Right cardiac atrium (tissue), 5 donors: ENCODE measurements around the gene LRRK1. TPM values are rescaled to one million over a fixed set of nuclear protein-coding genes. Genes with fewer than 3 reads are reported as not detected.

Experiments
- ATAC-seq, 2 donors: fragments of 200-7000 bp; cut with Tn5 transposase; one replicate each; pipeline versions ENCODE4 v1.8.0 to v1.9.1; 2020; ENCODE audit warnings: moderate library complexity in 2 of 2, mild to moderate bottlenecking in 1 of 2
- DNase-seq, 3 donors: peaks; one replicate each; pipeline ENCODE4 v3.0.0-alpha.2; 2020
- H3K27ac ChIP-seq: one replicate; pipeline ENCODE4 v1.5.1; 2013; ENCODE audit warnings: mild to moderate bottlenecking, low read length, control low read depth, moderate library complexity
- H3K27me3 ChIP-seq: one replicate; pipeline ENCODE4 v1.6.1; 2013; ENCODE audit not compliant: control insufficient read depth, insufficient read depth
- H3K4me1 ChIP-seq: one replicate; pipeline ENCODE4 v1.6.1; 2013; ENCODE audit warnings: low read length; ENCODE audit not compliant: control insufficient read depth, insufficient read depth
- H3K4me3 ChIP-seq: one replicate; pipeline ENCODE4 v1.5.1; 2013; ENCODE audit warnings: low read length, control low read depth
- H3K9me3 ChIP-seq: one replicate; pipeline ENCODE4 v1.6.1; 2013; ENCODE audit warnings: low read length; ENCODE audit not compliant: control insufficient read depth
- WGBS: extraction: QIAGEN DNeasy Blood & Tissue Kit; methylation state at CpG from one replicate; pipeline ENCODE4 v1.1.7; 2013; 5-methylcytosine and 5-hydroxymethylcytosine counted together
- intact Hi-C, 4 donors: fragments of 100-400 bp; cut with DNase I; formaldehyde crosslinking; loops; one replicate each; pipeline versions ENCODE4 v1.11.0 to v1.14.0; 2022 to 2023
- long read RNA-seq, 4 donors: library from polyadenylated mRNA; unstranded; transcript quantifications; one replicate each; pipeline ENCODE4 v2.0.0, GENCODE V29; 2020 to 2021
- polyA plus RNA-seq: library from polyadenylated mRNA; stranded (reverse); fragments of 200-250 nt; gene quantifications from one replicate; pipeline ENCODE4 v1.2.3, GENCODE V29; 2013
- total RNA-seq, 4 donors: library from RNA; stranded (reverse); fragmentation: NEBNext Ultra II Directional; extraction: Animal tissue kit (Norgen Biotek cat#: 25700); gene quantifications; one replicate each; pipeline ENCODE4 v1.2.1, GENCODE V29; 2021
- donor health status: healthy with polysubstance abuse.
- donor health status: DM: no; HTN: yes; CAD: no.
- donor health status: DM: no; HTN: no; CAD: no.
- donor health status: DM: no; HTN: yes; CAD: no; lungs with severe emphysema.
- donor health status: DM: yes; HTN: yes; CAD: no.

LRRK1 gene, protein sequence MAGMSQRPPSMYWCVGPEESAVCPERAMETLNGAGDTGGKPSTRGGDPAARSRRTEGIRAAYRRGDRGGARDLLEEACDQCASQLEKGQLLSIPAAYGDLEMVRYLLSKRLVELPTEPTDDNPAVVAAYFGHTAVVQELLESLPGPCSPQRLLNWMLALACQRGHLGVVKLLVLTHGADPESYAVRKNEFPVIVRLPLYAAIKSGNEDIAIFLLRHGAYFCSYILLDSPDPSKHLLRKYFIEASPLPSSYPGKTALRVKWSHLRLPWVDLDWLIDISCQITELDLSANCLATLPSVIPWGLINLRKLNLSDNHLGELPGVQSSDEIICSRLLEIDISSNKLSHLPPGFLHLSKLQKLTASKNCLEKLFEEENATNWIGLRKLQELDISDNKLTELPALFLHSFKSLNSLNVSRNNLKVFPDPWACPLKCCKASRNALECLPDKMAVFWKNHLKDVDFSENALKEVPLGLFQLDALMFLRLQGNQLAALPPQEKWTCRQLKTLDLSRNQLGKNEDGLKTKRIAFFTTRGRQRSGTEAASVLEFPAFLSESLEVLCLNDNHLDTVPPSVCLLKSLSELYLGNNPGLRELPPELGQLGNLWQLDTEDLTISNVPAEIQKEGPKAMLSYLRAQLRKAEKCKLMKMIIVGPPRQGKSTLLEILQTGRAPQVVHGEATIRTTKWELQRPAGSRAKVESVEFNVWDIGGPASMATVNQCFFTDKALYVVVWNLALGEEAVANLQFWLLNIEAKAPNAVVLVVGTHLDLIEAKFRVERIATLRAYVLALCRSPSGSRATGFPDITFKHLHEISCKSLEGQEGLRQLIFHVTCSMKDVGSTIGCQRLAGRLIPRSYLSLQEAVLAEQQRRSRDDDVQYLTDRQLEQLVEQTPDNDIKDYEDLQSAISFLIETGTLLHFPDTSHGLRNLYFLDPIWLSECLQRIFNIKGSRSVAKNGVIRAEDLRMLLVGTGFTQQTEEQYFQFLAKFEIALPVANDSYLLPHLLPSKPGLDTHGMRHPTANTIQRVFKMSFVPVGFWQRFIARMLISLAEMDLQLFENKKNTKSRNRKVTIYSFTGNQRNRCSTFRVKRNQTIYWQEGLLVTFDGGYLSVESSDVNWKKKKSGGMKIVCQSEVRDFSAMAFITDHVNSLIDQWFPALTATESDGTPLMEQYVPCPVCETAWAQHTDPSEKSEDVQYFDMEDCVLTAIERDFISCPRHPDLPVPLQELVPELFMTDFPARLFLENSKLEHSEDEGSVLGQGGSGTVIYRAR (N-terminal part only)
- total RNA-seq (1 to 10 TPM; 4.4 to 7.6 (median 6.2) TPM), polyA plus RNA-seq (2.9 TPM)
- long read RNA-seq, donor 1, partial matches to known transcripts: 4 of 8 reads
- long read RNA-seq, donor 1, other reads (novel, unspliced or antisense): 4 of 8 reads
- long read RNA-seq, donor 2, full-length matches to known transcripts: 1 of 2 reads
- long read RNA-seq, donor 2, partial matches to known transcripts: 1 of 2 reads
- long read RNA-seq, donor 2, other reads (novel, unspliced or antisense): 0 of 2 reads
- long read RNA-seq, donor 3, partial matches to known transcripts: 6 of 9 reads
- long read RNA-seq, donor 3, other reads (novel, unspliced or antisense): 3 of 9 reads
- long read RNA-seq, donor 4, full-length matches to known transcripts: 1 of 2 reads
- long read RNA-seq, donor 4, partial matches to known transcripts: 1 of 2 reads
- long read RNA-seq, donor 4, other reads (novel, unspliced or antisense): 0 of 2 reads

DNA sequence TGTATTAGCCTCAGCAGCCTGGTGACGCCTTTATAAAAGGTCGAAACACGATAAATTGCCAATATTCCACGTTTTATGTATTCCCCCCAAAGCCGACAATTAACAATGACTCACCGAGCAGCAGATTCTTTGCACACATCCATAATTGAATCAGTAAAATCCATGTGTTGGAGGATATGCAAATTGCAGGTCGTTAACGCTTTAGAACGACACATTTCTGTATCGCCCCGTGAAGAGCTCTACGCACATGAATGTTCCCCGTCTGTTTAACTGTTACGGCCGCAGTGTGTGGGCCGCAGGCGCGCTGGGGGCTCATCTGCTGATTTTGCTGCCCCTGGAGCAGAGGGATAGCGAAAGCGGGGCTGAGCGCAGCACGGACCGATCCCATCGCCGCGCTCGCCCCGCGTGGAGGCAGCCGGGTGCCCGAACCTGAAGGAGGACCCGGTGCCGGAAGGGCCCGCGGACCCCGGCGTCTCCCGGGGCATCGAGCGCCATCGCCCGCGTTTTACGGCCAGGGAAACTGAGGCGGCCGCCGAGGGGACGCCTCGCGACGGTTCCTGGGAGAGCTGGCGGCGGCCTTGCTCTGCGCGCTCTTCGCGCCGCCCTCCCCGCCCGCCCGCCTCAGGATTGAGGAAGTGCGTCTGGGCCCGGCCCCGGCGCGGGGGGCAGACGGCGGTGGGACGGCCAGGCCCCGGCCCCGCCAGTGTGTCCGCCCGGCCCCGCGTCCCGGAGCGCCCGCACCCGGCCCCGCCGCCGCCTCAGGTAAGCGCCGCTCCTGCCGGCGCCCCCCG lies at the start of gene LRRK1:
LRRK1 (plus strand) TSS at position 668 of the 791 bp plus-strand sequence. CDS start 5,276 bp downstream, outside the sequence.
- WGBS: 1% methylated on average over 82 of the region's 87 CpGs
- peak; percentile 50 to 84 (median 80) for DNase-seq
- H3K9me3 ChIP-seq: no peaks in the 10 kb centered on the region
- no peaks in the 10 kb centered on the region for H3K4me1 ChIP-seq
- H3K27ac ChIP-seq: peak within 1 kb of the TSS; percentile 1
- ATAC-seq: peak; percentile 76 to 81
- peak within 1 kb of the TSS; percentile 93 for H3K4me3 ChIP-seq
- intact Hi-C loops: loop anchor here (1.0 to 5.0 kb wide), 3 partner anchors 88 kb away; no protein-coding TSS in a partner anchor
- no peaks in the 10 kb centered on the region for H3K27me3 ChIP-seq

DNA sequence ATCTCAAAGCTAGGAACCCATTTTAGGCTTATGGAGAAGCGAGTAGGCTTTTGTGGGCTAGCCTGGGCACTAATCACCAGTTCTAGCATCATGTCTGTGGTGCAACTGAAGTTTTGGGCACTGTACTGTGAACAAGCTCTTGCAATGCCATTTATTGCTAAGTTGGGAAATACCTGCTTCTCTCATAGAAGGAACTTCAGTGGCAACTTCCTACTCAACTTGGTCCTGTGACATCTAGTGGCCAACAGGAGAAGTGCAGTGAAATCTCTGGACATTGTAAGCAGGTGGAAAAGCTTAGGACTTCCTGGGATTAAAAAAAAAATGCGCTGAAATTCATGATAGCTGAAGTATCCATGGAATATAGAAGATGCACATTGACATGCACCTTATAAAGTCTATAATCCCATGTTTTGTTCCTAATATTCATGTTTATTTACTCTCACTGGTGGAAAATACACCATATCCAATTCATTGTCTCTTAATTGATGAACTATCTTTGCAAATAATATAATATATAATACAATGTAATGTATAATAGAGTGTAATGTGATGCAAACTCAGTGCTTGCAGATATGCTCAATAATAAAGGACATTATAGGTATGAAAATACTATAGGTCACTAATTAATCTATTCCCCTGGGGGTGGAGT lies 46.0 kb upstream of the LRRK1 start:
- Histone ChIP-seq H3K27me3 (no peaks in the 10 kb centered on the region), H3K9me3 (no peaks in the 10 kb centered on the region), H3K4me3 (no peak overlapping the region), H3K4me1 (no peaks in the 10 kb centered on the region), H3K27ac (no peak overlapping the region)
- peak; percentile 61 to 71 for ATAC-seq
- WGBS: 38% methylated on average over 2 of the region's 2 CpGs
- DNase-seq: no peak
- intact Hi-C loops: loop anchor here (2.0 to 10.0 kb wide), 4 partner anchors 198 to 246 kb away; no protein-coding TSS in a partner anchor

DNA sequence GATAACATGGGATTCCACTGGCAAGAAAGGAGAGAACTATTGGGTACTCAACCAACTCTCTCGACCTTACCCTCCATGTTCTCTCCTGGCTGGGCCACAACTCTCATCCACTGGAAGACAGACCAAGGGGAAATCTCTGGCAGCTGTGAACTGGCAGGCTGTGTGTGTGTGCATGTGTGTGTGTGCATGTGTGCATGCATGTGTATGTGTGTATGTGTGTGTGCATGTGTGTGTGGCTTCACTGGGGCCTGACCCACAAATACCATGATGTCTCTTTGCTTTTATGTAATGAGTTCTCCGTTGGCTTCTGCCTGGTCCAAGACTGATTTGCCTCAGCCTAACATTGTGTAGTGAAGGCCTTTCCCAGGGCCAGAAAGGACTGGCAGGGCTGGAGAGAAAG lies 43.7 kb upstream of the LRRK1 start:
- Histone ChIP-seq H3K4me1 (no peaks in the 10 kb centered on the region), H3K4me3 (no peak overlapping the region), H3K27me3 (no peaks in the 10 kb centered on the region), H3K27ac (no peak overlapping the region), H3K9me3 (no peaks in the 10 kb centered on the region)
- intact Hi-C loops: loop anchor here in 1 of 4 donors (10.0 kb wide), 1 partner anchor 201 kb away; no protein-coding TSS in a partner anchor
- WGBS: 96% methylated on average over 2 of the region's 2 CpGs
- no peak for DNase-seq
- ATAC-seq: no peak

DNA sequence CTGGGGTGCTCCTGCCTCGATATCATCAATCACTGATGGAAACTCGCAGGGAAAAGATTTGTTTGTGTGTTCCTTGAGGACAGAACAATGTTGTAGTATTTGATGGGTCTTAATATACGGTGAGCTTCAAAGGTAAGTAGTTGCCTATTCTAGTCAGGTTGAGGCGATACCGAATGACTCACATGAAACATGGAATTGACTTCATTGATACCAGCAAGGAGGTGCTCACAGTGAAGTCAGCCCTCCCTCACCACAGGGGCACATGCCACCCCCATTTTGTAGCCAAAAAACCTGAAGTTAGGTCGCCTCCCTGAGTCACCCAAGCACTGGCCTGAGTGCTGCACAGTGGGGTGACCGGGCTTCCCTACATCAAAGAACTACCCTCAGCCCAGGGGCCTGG lies 43.2 kb upstream of the LRRK1 start:
- Histone ChIP-seq H3K27ac (no peak overlapping the region), H3K4me3 (no peak overlapping the region), H3K9me3 (no peaks in the 10 kb centered on the region), H3K4me1 (no peaks in the 10 kb centered on the region), H3K27me3 (no peaks in the 10 kb centered on the region)
- 93% methylated on average over 7 of the region's 7 CpGs for WGBS
- ATAC-seq: no peak
- DNase-seq: no peak
- intact Hi-C loops: loop anchor here in 1 of 4 donors (10.0 kb wide), 1 partner anchor 201 kb away; no protein-coding TSS in a partner anchor

DNA sequence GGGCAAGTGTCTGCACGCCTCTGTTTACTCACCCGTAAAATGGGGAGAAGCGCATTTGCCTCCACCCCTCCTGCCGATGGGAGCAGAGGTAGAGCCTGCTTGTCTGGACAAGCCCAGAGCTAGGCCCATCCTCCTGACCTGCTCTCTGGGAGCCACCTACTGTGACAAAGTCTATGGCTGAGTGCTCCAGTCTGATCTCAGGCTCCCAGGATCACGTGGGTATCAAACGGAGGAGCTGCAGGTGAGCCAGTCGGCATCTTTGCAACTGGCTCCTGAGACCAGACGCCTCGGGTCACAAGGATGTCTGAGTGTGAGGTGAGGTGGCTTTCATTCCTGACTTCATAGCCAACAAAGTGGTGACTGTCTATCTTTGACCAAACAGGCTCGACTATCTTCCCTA lies 41.6 kb upstream of the LRRK1 start:
- no peak for ATAC-seq
- intact Hi-C loops: loop anchor here in 1 of 4 donors (10.0 kb wide), 1 partner anchor 203 kb away; no protein-coding TSS in a partner anchor

DNA sequence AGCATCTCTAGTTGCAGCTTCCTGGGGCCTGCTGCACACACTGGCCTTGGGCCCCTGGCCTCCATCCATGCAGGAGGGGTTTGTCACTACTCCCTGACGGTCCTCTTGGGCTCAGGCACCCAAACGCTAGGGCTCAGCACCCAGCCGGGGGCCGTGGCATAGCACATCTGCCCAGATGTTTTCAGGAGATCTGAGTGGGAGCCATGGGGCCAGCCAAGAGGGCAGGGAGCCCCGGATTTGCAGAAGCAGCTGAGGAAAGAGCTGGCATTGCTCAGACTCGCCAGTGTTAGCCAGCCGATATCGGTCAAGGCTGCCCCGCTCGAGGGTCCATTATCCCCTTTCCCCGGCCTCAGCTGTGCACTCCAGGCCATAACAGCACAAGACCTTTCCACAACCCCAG lies 41.0 kb upstream of the LRRK1 start:
- 87% methylated on average over 11 of the region's 11 CpGs for WGBS
- H3K4me1 ChIP-seq: no peaks in the 10 kb centered on the region
- no peaks in the 10 kb centered on the region for H3K9me3 ChIP-seq
- no peak overlapping the region for H3K4me3 ChIP-seq
- ATAC-seq: no peak
- intact Hi-C loops: loop anchor here in 1 of 4 donors (10.0 kb wide), 1 partner anchor 203 kb away; no protein-coding TSS in a partner anchor
- no peak for DNase-seq
- H3K27me3 ChIP-seq: no peaks in the 10 kb centered on the region
- H3K27ac ChIP-seq: no peak overlapping the region

More for the DNA sequence above, 41.6 kb upstream of the LRRK1 start:
- no peak overlapping the region for H3K4me3 ChIP-seq
- DNase-seq: no peak
- H3K9me3 ChIP-seq: no peaks in the 10 kb centered on the region
- 87% methylated on average over 10 of the region's 10 CpGs for WGBS
- no peaks in the 10 kb centered on the region for H3K4me1 ChIP-seq
- H3K27ac ChIP-seq: no peak overlapping the region
- no peaks in the 10 kb centered on the region for H3K27me3 ChIP-seq

DNA sequence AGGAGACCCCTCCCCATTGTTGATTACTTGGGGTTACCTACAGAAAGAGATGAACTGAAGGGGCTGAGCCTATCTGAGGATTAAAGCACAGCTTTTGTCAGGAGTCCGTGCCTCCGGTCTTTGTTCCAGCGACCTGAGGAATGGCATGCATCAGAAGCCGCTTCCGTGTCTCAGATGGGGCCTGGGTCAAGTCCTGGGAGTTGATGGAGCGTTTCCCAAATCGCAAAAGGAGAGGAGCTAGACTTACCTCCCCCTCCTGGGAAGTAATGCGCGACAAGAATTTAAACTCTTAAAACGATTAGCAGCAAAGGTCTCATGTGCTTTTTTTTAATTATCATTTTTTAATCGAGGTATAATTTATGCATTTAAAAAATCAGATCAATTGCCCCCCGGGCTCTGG lies 40.5 kb upstream of the LRRK1 start:
- H3K27me3 ChIP-seq: no peaks in the 10 kb centered on the region
- H3K4me1 ChIP-seq: no peaks in the 10 kb centered on the region
- no peaks in the 10 kb centered on the region for H3K9me3 ChIP-seq
- DNase-seq: no peak
- ATAC-seq: no peak
- intact Hi-C loops: loop anchor here in 1 of 4 donors (10.0 kb wide), 1 partner anchor 204 kb away; no protein-coding TSS in a partner anchor
- 52% methylated on average over 12 of the region's 12 CpGs for WGBS
- H3K4me3 ChIP-seq: peak overlapping the region; percentile 83
- no peak overlapping the region for H3K27ac ChIP-seq

DNA sequence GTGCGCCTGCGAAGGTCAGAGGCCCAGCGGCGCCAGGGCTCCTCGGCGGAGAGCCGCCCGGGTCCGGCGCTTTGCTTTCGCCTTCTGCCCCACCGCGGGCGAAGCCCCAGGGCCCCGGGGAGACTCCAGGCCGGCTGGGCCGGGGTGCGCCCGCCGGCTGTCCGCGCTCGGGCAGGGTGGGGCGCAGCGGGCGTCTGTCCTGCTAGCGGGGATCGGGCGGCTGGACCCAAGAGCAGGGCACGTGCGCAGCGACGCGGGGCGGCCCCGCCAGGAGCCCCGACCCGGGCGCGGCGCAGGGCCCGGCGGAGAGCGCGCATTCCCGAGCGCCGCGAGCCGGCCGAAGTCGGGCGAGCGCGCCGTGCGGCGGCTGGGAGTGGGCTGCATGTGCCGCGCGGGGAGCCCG lies 40.1 kb upstream of the LRRK1 start:
- DNase-seq: peak in 2 of 3 donors; percentile 58 to 63
- no peaks in the 10 kb centered on the region for H3K4me1 ChIP-seq
- no peaks in the 10 kb centered on the region for H3K27me3 ChIP-seq
- intact Hi-C loops: loop anchor here in 1 of 4 donors (10.0 kb wide), 1 partner anchor 204 kb away; no protein-coding TSS in a partner anchor
- WGBS: 3% methylated on average over 62 of the region's 62 CpGs
- H3K9me3 ChIP-seq: no peaks in the 10 kb centered on the region
- H3K27ac ChIP-seq: no peak overlapping the region
- peak overlapping the region; percentile 83 for H3K4me3 ChIP-seq
- peak in 1 of 2 donors; percentile 34 for ATAC-seq
